Neural cell (in vitro differentiated cells): ENCODE data around the gene LDLRAD4. TPM values are rescaled to one million over a fixed set of nuclear protein-coding genes. Genes with fewer than 3 reads are reported as not detected.

ENCODE experiments used
- H2AFZ ChIP-seq: fragments of 200-600, 300-800 bp; sonication (generic), shearing (Covaris generic); 2 replicates; pipeline ENCODE4 v1.6.0; 2014; ENCODE audit warnings: low read depth, mild to moderate bottlenecking, antibody characterized with exemption, low read length, moderate library complexity
- H3F3A ChIP-seq: fragments of 200-600 bp; shearing (Covaris generic); 2 replicates; pipeline ENCODE4 v1.6.1; 2016; ENCODE audit warnings: mild to moderate bottlenecking, moderate library complexity, mixed read lengths, antibody characterized with exemption, low read length; ENCODE audit not compliant: insufficient read depth, poor library complexity, severe bottlenecking
- H3K27ac ChIP-seq: fragments of 200-600, 300-800 bp; sonication (generic), shearing (Covaris generic); 2 replicates; pipeline ENCODE4 v1.5.1; 2014; ENCODE audit warnings: mild to moderate bottlenecking, low read length, moderate library complexity
- H3K27me3 ChIP-seq: fragments of 300-800, 200-600 bp; sonication (generic), shearing (Covaris generic); 2 replicates; pipeline ENCODE4 v1.6.0; 2014; ENCODE audit warnings: mild to moderate bottlenecking, low read depth, low read length, moderate library complexity; ENCODE audit not compliant: insufficient read depth
- H3K36me3 ChIP-seq: fragments of 300-800, 200-600 bp; sonication (generic), shearing (Covaris generic); 2 replicates; pipeline ENCODE4 v1.5.1; 2014; ENCODE audit warnings: mild to moderate bottlenecking, antibody characterized with exemption, low read length, moderate library complexity; ENCODE audit not compliant: insufficient read depth
- H3K4me2 ChIP-seq: fragments of 300-800, 200-600 bp; sonication (generic), shearing (Covaris generic); 2 replicates; pipeline ENCODE4 v1.6.0; 2014; ENCODE audit warnings: mild to moderate bottlenecking, low read length
- H3K4me3 ChIP-seq: fragments of 300-800, 200-600 bp; sonication (generic), shearing (Covaris generic); 2 replicates; pipeline ENCODE4 v1.5.1; 2014; ENCODE audit warnings: mild to moderate bottlenecking, low read length, moderate library complexity
- H3K79me2 ChIP-seq: fragments of 200-600 bp; shearing (Covaris generic); replicated peaks from 2 replicates; pipeline ENCODE4 v1.6.0; 2014; ENCODE audit warnings: mild to moderate bottlenecking, low read length, moderate library complexity; ENCODE audit not compliant: insufficient read depth
- H3K9ac ChIP-seq: fragments of 300-800, 200-600 bp; sonication (generic), shearing (Covaris generic); 2 replicates; pipeline ENCODE4 v1.6.1; 2016; ENCODE audit warnings: mild to moderate bottlenecking, low read length, mixed read lengths
- H3K9me2 ChIP-seq: fragments of 200-600 bp; shearing (Covaris generic); 2 replicates; pipeline ENCODE4 v1.6.1; 2016; ENCODE audit warnings: mild to moderate bottlenecking, low read length, mixed read lengths; ENCODE audit not compliant: insufficient read depth
- H3K9me3 ChIP-seq: fragments of 200-600, 300-800 bp; sonication (generic), shearing (Covaris generic); 2 replicates; pipeline ENCODE4 v1.6.1; 2016; ENCODE audit warnings: mild to moderate bottlenecking, mixed run types, low read length, moderate library complexity, mixed read lengths
- H4K20me1 ChIP-seq: fragments of 200-600 bp; shearing (Covaris generic); 2 replicates; pipeline ENCODE4 v1.6.1; 2016; ENCODE audit warnings: mild to moderate bottlenecking, mixed run types; ENCODE audit not compliant: insufficient read depth
- CTCF ChIP-seq: fragments of 450-650 bp; IDR thresholded peaks from 2 replicates; pipeline ENCODE4 v1.5.1; 2014; ENCODE audit warnings: antibody characterized with exemption, mild to moderate bottlenecking, moderate library complexity; ENCODE audit not compliant: poor library complexity, severe bottlenecking
- EP300 ChIP-seq: fragments of 450-650 bp; conservative IDR thresholded peaks from 2 replicates; pipeline ENCODE4 v1.6.1; 2014; ENCODE audit warnings: antibody characterized with exemption, mild to moderate bottlenecking, moderate library complexity; ENCODE audit not compliant: poor library complexity, severe bottlenecking
- EZH2 ChIP-seq: fragments of 200-600, 300-800 bp; shearing (Covaris generic), sonication (generic); IDR thresholded peaks from 2 replicates; pipeline ENCODE4 v1.6.1; 2014; ENCODE audit warnings: antibody characterized with exemption, low read length, borderline replicate concordance, mild to moderate bottlenecking; ENCODE audit not compliant: insufficient read depth, poor library complexity, severe bottlenecking
- MXI1 ChIP-seq: fragments of 450-650 bp; conservative IDR thresholded peaks from 2 replicates; pipeline ENCODE4 v1.6.1; 2014; ENCODE audit warnings: antibody characterized with exemption, mild to moderate bottlenecking; ENCODE audit not compliant: poor library complexity, severe bottlenecking
- POLR2AphosphoS5 ChIP-seq: IDR thresholded peaks from 2 replicates; pipeline ENCODE4 v1.6.1; 2012
- RAD21 ChIP-seq: fragments of 450-650 bp; conservative IDR thresholded peaks from 2 replicates; pipeline ENCODE4 v1.6.1; 2014; ENCODE audit warnings: antibody characterized with exemption, mild to moderate bottlenecking, moderate library complexity
- REST ChIP-seq: IDR thresholded peaks from 2 replicates; pipeline ENCODE4 v1.6.1; 2012; ENCODE audit warnings: borderline replicate concordance
- SMC3 ChIP-seq: fragments of 450-650 bp; conservative IDR thresholded peaks from 2 replicates; pipeline ENCODE4 v1.6.1; 2014; ENCODE audit warnings: antibody characterized with exemption, mild to moderate bottlenecking, moderate library complexity; ENCODE audit not compliant: poor library complexity
- TAF1 ChIP-seq: IDR thresholded peaks from 2 replicates; pipeline ENCODE4 v1.6.1; 2012; ENCODE audit warnings: low read depth
- polyA plus RNA-seq: library from polyadenylated mRNA; depleted of rRNA; stranded (reverse); fragments of >200 nt; gene quantifications from 2 replicates; pipeline ENCODE4 v1.2.3, GENCODE V29; 2014

Gene LDLRAD4
- polyA plus RNA-seq, 1 donor from 2014 or later, result 3.7 TPM

- no peak overlapping the region for H3K4me3 ChIP-seq
- H3K4me2 ChIP-seq, result no peak overlapping the region
- H3K9me3 ChIP-seq, result no peaks in the 10 kb centered on the region
- no peaks in the 10 kb centered on the region for H3K9me2 ChIP-seq
- H3K27me3 ChIP-seq, result no peaks in the 10 kb centered on the region
- H4K20me1 ChIP-seq, result no peaks in the 10 kb centered on the region
- no peak overlapping the region for H3K9ac ChIP-seq
- TF ChIP-seq POLR2AphosphoS5 (no peak), TAF1 (no peak), SMC3 (no peak), CTCF (no peak), REST (no peak), EP300 (no peak), MXI1 (no peak), RAD21 (no peak), EZH2 (no peak)
- no peaks in the 10 kb centered on the region for H3K36me3 ChIP-seq
- H3K27ac ChIP-seq, result no peak overlapping the region
- no peaks in the 10 kb centered on the region for H3F3A ChIP-seq
- H2AFZ ChIP-seq, result no peak overlapping the region
- H3K79me2 ChIP-seq, result no peaks in the 10 kb centered on the region
Observed at GRCh38 chr18:13179566-13180113, 38.9 kb upstream of the LDLRAD4 start.

- no peaks in the 10 kb centered on the region for H3K27me3 ChIP-seq
- H3K4me2 ChIP-seq, result no peak overlapping the region
- H3K9me2 ChIP-seq, result no peaks in the 10 kb centered on the region
- H3K9me3 ChIP-seq, result no peaks in the 10 kb centered on the region
- no peaks in the 10 kb centered on the region for H3K79me2 ChIP-seq
- H3K36me3 ChIP-seq, result no peaks in the 10 kb centered on the region
- no peak overlapping the region for H3K4me3 ChIP-seq
- H4K20me1 ChIP-seq, result no peaks in the 10 kb centered on the region
- H3K27ac ChIP-seq, result no peak overlapping the region
- no peak overlapping the region for H3K9ac ChIP-seq
- H2AFZ ChIP-seq, result no peak overlapping the region
- no peak for TF ChIP-seq CTCF
- TF ChIP-seq REST, result no peak
- TF ChIP-seq EZH2, result no peak
- TF ChIP-seq POLR2AphosphoS5, result no peak
- no peak for TF ChIP-seq EP300
- TF ChIP-seq SMC3, result no peak
- no peak for TF ChIP-seq RAD21
- no peak for TF ChIP-seq TAF1
- no peak for TF ChIP-seq MXI1
- H3F3A ChIP-seq, result no peaks in the 10 kb centered on the region
Observed at GRCh38 chr18:13180614-13181375, 37.8 kb upstream of the LDLRAD4 start.
